Measurements from ENCODE around the gene HELB.

HELB gene

GRCh38 chr12:66270613-66271012 is 31.7 kb upstream of the HELB start:
- Histone ChIP-seq H2BK5ac (ENCODE audit: low read length) (no peak overlapping the region), H3K36me3 (replicated peaks in 1 of 2; ENCODE audit: control insufficient read depth in 2 of 2, insufficient read depth in 2 of 2, low read length in 2 of 2) (no peaks in the 10 kb centered on the region), H3K9ac (ENCODE audit: low read depth, low read length, poor library complexity) (no peak overlapping the region), H3K18ac (ENCODE audit: low read length) (no peak overlapping the region), H4K91ac (ENCODE audit: low read depth, low read length, poor library complexity) (no peak overlapping the region), H2AFZ (ENCODE audit: low read length) (no peak overlapping the region), H3K14ac (ENCODE audit: low read length) (no peak overlapping the region), H3K79me1 (ENCODE audit: low read depth, low read length) (no peaks in the 10 kb centered on the region), H2BK15ac (ENCODE audit: low read length) (no peak overlapping the region), H3K4ac (ENCODE audit: low read length) (no peak overlapping the region), H3K23ac (ENCODE audit: low read depth, low read length, poor library complexity) (no peak overlapping the region), H3K27ac (replicated peaks; ENCODE audit: low read length) (no peak overlapping the region), H2BK120ac (ENCODE audit: low read depth, low read length) (no peak overlapping the region), H2BK12ac (ENCODE audit: low read length) (no peak overlapping the region), H2AK5ac (ENCODE audit: low read depth, low read length) (no peak overlapping the region), H3K27me3 (ENCODE audit: control insufficient read depth in 3 of 3, insufficient read depth in 3 of 3, low read depth in 1 of 3, low read length in 3 of 3) (no peaks in the 10 kb centered on the region), H3K9me3 (replicated peaks in 1 of 2; ENCODE audit: control insufficient read depth in 2 of 2, insufficient read depth in 1 of 2, low read depth in 1 of 2, low read length in 2 of 2) (no peaks in the 10 kb centered on the region), H4K8ac (ENCODE audit: low read depth, low read length) (no peak overlapping the region), H3K4me3 (ENCODE audit: low read length in 2 of 2) (no peak overlapping the region), H3K4me1 (ENCODE audit: control insufficient read depth in 2 of 2, insufficient read depth in 1 of 2, low read depth in 1 of 2, low read length in 2 of 2) (peaks cover 0 to 3% of the 10 kb centered on the region in 2 donors), H3K4me2 (ENCODE audit: insufficient read depth, low read length, poor library complexity, severe bottlenecking) (no peak overlapping the region)
- DNase-seq (ENCODE audit: low spot score) = no peak
- no CpG with 5 or more reads among the region's 1 CpG for WGBS, 2 donors (ENCODE audit: extremely low coverage in 2 of 2, insufficient read length in 2 of 2, insufficient replicate concordance in 1 of 2)

GRCh38 chr12:66272650-66273049 is 29.6 kb upstream of the HELB start:
- Histone ChIP-seq H3K4me3 (ENCODE audit: low read length in 2 of 2) (no peak overlapping the region), H2AK5ac (ENCODE audit: low read depth, low read length) (no peak overlapping the region), H3K4ac (ENCODE audit: low read length) (no peak overlapping the region), H3K14ac (ENCODE audit: low read length) (no peak overlapping the region), H3K9me3 (replicated peaks in 1 of 2; ENCODE audit: control insufficient read depth in 2 of 2, insufficient read depth in 1 of 2, low read depth in 1 of 2, low read length in 2 of 2) (no peaks in the 10 kb centered on the region), H3K18ac (ENCODE audit: low read length) (no peak overlapping the region), H3K4me2 (ENCODE audit: insufficient read depth, low read length, poor library complexity, severe bottlenecking) (no peak overlapping the region), H2BK15ac (ENCODE audit: low read length) (no peak overlapping the region), H2BK120ac (ENCODE audit: low read depth, low read length) (no peak overlapping the region), H3K9ac (ENCODE audit: low read depth, low read length, poor library complexity) (no peak overlapping the region), H3K4me1 (ENCODE audit: control insufficient read depth in 2 of 2, insufficient read depth in 1 of 2, low read depth in 1 of 2, low read length in 2 of 2) (peaks cover 0 to 3% of the 10 kb centered on the region in 2 donors), H3K27ac (replicated peaks; ENCODE audit: low read length) (no peak overlapping the region), H3K36me3 (replicated peaks in 1 of 2; ENCODE audit: control insufficient read depth in 2 of 2, insufficient read depth in 2 of 2, low read length in 2 of 2) (no peaks in the 10 kb centered on the region), H2AFZ (ENCODE audit: low read length) (no peak overlapping the region), H2BK5ac (ENCODE audit: low read length) (no peak overlapping the region), H3K23ac (ENCODE audit: low read depth, low read length, poor library complexity) (no peak overlapping the region), H4K8ac (ENCODE audit: low read depth, low read length) (no peak overlapping the region), H3K27me3 (ENCODE audit: control insufficient read depth in 3 of 3, insufficient read depth in 3 of 3, low read depth in 1 of 3, low read length in 3 of 3) (no peaks in the 10 kb centered on the region), H4K91ac (ENCODE audit: low read depth, low read length, poor library complexity) (no peak overlapping the region), H2BK12ac (ENCODE audit: low read length) (no peak overlapping the region), H3K79me1 (ENCODE audit: low read depth, low read length) (no peaks in the 10 kb centered on the region)
- no peak for DNase-seq (ENCODE audit: low spot score)
- no CpG with 5 or more reads among the region's 3 CpGs for WGBS, 2 donors (ENCODE audit: extremely low coverage in 2 of 2, insufficient read length in 2 of 2, insufficient replicate concordance in 1 of 2)

- H3K23ac ChIP-seq (ENCODE audit: low read depth, low read length, poor library complexity) = no peak overlapping the region
Measured at GRCh38 chr12:66273147-66273546, 29.1 kb upstream of the HELB start.

GRCh38 chr12:66275040-66275439 is 27.3 kb upstream of the HELB start:
- Histone ChIP-seq H2BK12ac (ENCODE audit: low read length) (no peak overlapping the region), H4K8ac (ENCODE audit: low read depth, low read length) (no peak overlapping the region)
- WGBS, 2 donors (ENCODE audit: extremely low coverage in 2 of 2, insufficient read length in 2 of 2, insufficient replicate concordance in 1 of 2) = no CpG with 5 or more reads among the region's 2 CpGs

More at GRCh38 chr12:66273147-66273546, 29.1 kb upstream of the HELB start:
- H3K9me3 ChIP-seq (replicated peaks in 1 of 2; ENCODE audit: control insufficient read depth in 2 of 2, insufficient read depth in 1 of 2, low read depth in 1 of 2, low read length in 2 of 2) = no peaks in the 10 kb centered on the region
- H4K8ac ChIP-seq (ENCODE audit: low read depth, low read length) = no peak overlapping the region
- H3K27ac ChIP-seq (replicated peaks; ENCODE audit: low read length) = no peak overlapping the region
- H3K27me3 ChIP-seq (ENCODE audit: control insufficient read depth in 3 of 3, insufficient read depth in 3 of 3, low read depth in 1 of 3, low read length in 3 of 3) = no peaks in the 10 kb centered on the region
- H3K4me3 ChIP-seq (ENCODE audit: low read length in 2 of 2) = no peak overlapping the region
- no peak overlapping the region for H3K14ac ChIP-seq (ENCODE audit: low read length)
- DNase-seq (ENCODE audit: low spot score) = no peak
- H2BK5ac ChIP-seq (ENCODE audit: low read length) = no peak overlapping the region
- H2BK15ac ChIP-seq (ENCODE audit: low read length) = no peak overlapping the region
- no peak overlapping the region for H2BK120ac ChIP-seq (ENCODE audit: low read depth, low read length)
- no peak overlapping the region for H4K91ac ChIP-seq (ENCODE audit: low read depth, low read length, poor library complexity)
- H3K18ac ChIP-seq (ENCODE audit: low read length) = no peak overlapping the region
- no peak overlapping the region for H2BK12ac ChIP-seq (ENCODE audit: low read length)
- no peak overlapping the region for H3K9ac ChIP-seq (ENCODE audit: low read depth, low read length, poor library complexity)
- peaks cover 0 to 3% of the 10 kb centered on the region in 2 donors for H3K4me1 ChIP-seq (ENCODE audit: control insufficient read depth in 2 of 2, insufficient read depth in 1 of 2, low read depth in 1 of 2, low read length in 2 of 2)
- no peak overlapping the region for H3K4ac ChIP-seq (ENCODE audit: low read length)
- no peak overlapping the region for H3K4me2 ChIP-seq (ENCODE audit: insufficient read depth, low read length, poor library complexity, severe bottlenecking)
- no CpG with 5 or more reads among the region's 1 CpG for WGBS, 2 donors (ENCODE audit: extremely low coverage in 2 of 2, insufficient read length in 2 of 2, insufficient replicate concordance in 1 of 2)
- H3K79me1 ChIP-seq (ENCODE audit: low read depth, low read length) = no peaks in the 10 kb centered on the region
- no peak overlapping the region for H2AK5ac ChIP-seq (ENCODE audit: low read depth, low read length)
- no peaks in the 10 kb centered on the region for H3K36me3 ChIP-seq (replicated peaks in 1 of 2; ENCODE audit: control insufficient read depth in 2 of 2, insufficient read depth in 2 of 2, low read length in 2 of 2)
- H2AFZ ChIP-seq (ENCODE audit: low read length) = no peak overlapping the region

More at GRCh38 chr12:66275040-66275439, 27.3 kb upstream of the HELB start:
- no peak overlapping the region for H2AK5ac ChIP-seq (ENCODE audit: low read depth, low read length)
- no peak overlapping the region for H3K27ac ChIP-seq (replicated peaks; ENCODE audit: low read length)
- H3K36me3 ChIP-seq (replicated peaks in 1 of 2; ENCODE audit: control insufficient read depth in 2 of 2, insufficient read depth in 2 of 2, low read length in 2 of 2) = no peaks in the 10 kb centered on the region
- H3K9ac ChIP-seq (ENCODE audit: low read depth, low read length, poor library complexity) = no peak overlapping the region
- H3K23ac ChIP-seq (ENCODE audit: low read depth, low read length, poor library complexity) = no peak overlapping the region
- no peak overlapping the region for H2BK15ac ChIP-seq (ENCODE audit: low read length)
- no peaks in the 10 kb centered on the region for H3K9me3 ChIP-seq (replicated peaks in 1 of 2; ENCODE audit: control insufficient read depth in 2 of 2, insufficient read depth in 1 of 2, low read depth in 1 of 2, low read length in 2 of 2)
- no peaks in the 10 kb centered on the region for H3K79me1 ChIP-seq (ENCODE audit: low read depth, low read length)
- no peak overlapping the region for H3K4me2 ChIP-seq (ENCODE audit: insufficient read depth, low read length, poor library complexity, severe bottlenecking)
- H3K4ac ChIP-seq (ENCODE audit: low read length) = no peak overlapping the region
- no peaks in the 10 kb centered on the region for H3K4me1 ChIP-seq (ENCODE audit: control insufficient read depth in 2 of 2, insufficient read depth in 1 of 2, low read depth in 1 of 2, low read length in 2 of 2)
- DNase-seq (ENCODE audit: low spot score) = no peak
- H2BK5ac ChIP-seq (ENCODE audit: low read length) = no peak overlapping the region
- no peak overlapping the region for H3K4me3 ChIP-seq (ENCODE audit: low read length in 2 of 2)
- H3K27me3 ChIP-seq (ENCODE audit: control insufficient read depth in 3 of 3, insufficient read depth in 3 of 3, low read depth in 1 of 3, low read length in 3 of 3) = no peaks in the 10 kb centered on the region
- no peak overlapping the region for H4K91ac ChIP-seq (ENCODE audit: low read depth, low read length, poor library complexity)
- no peak overlapping the region for H3K14ac ChIP-seq (ENCODE audit: low read length)
- H2BK120ac ChIP-seq (ENCODE audit: low read depth, low read length) = no peak overlapping the region
- H3K18ac ChIP-seq (ENCODE audit: low read length) = no peak overlapping the region
- no peak overlapping the region for H2AFZ ChIP-seq (ENCODE audit: low read length)
